Activated CD8-positive, alpha-beta T cell treated with anti-CD3 and anti-CD28 coated beads, Interleukin-2, amount 10 ng/mL, durations not matched to agents 7 days and 5 days (primary cell): Measurements from ENCODE around the gene RYK. TPM values are rescaled to one million over a fixed set of nuclear protein-coding genes. Genes with fewer than 3 reads are reported as not detected.
"Not testable (repeated sequence)": the region's sequence is repeated elsewhere in the genome, so short reads cannot be mapped to it uniquely, and the experiment has no call there.

Source experiments
- ATAC-seq: fragments of 150-1000 bp; cut with Tn5 transposase; one replicate; pipeline ENCODE4 v1.10.0; 2021; ENCODE audit warnings: moderate library complexity
- CTCF ChIA-PET: fragments of 350-600 bp; sonication (Branson Sonifier 250); formaldehyde crosslinking; loops from one replicate; lab custom pipeline; 2021; ENCODE audit warnings: antibody characterized with exemption; lab: Charles Lee
- POLR2A ChIA-PET: fragments of 350-600 bp; sonication (Branson Sonifier 250); formaldehyde crosslinking; loops from one replicate; lab custom pipeline; 2021; ENCODE audit warnings: antibody characterized with exemption; lab: Charles Lee
- DNase-seq: peaks from one replicate; pipeline ENCODE4 v3.0.0-alpha.2; 2020
- H3K27ac Mint-ChIP-seq: one replicate; pipeline ENCODE4 v1.8.0; 2021; ENCODE audit warnings: mild to moderate bottlenecking, mixed read lengths
- H3K27me3 Mint-ChIP-seq: one replicate; pipeline ENCODE4 v1.8.0; 2021; ENCODE audit warnings: low read depth, mixed read lengths
- H3K36me3 Mint-ChIP-seq: one replicate; pipeline ENCODE4 v1.8.0; 2021; ENCODE audit warnings: low read depth, mixed read lengths
- H3K4me1 Mint-ChIP-seq: one replicate; pipeline ENCODE4 v1.8.0; 2021; ENCODE audit warnings: low read depth, mixed read lengths
- H3K4me3 Mint-ChIP-seq: one replicate; pipeline ENCODE4 v1.8.0; 2021; ENCODE audit warnings: mild to moderate bottlenecking, mixed read lengths
- H3K9me3 Mint-ChIP-seq: one replicate; pipeline ENCODE4 v1.8.0; 2022; ENCODE audit warnings: mixed read lengths; ENCODE audit not compliant: insufficient read depth
- total RNA-seq, 2 experiments: library from RNA; stranded (reverse); gene quantifications; one replicate each; pipeline ENCODE4 v1.2.3, GENCODE V29; 2021

Gene RYK
- total RNA-seq, 2 experiments from 2014 or later: 6.9 to 9.4 TPM

- Mint-ChIP-seq H3K27ac (no peak overlapping the region), H3K4me3 (no peak overlapping the region), H3K4me1 (no peaks in the 10 kb centered on the region), H3K36me3 (no peaks in the 10 kb centered on the region), H3K27me3 (peaks cover 56% of the 10 kb centered on the region), H3K9me3 (no peaks in the 10 kb centered on the region)
- no peak for DNase-seq
- no peak for ATAC-seq
- POLR2A ChIA-PET: no interaction called here
- CTCF ChIA-PET: interaction anchor here (1.2 kb wide), 1 partner anchor 24 kb away, joined by 3 read pairs; no protein-coding TSS in a partner anchor
These were observed 31.4 kb upstream of the RYK start for GRCh38 chr3:134281912-134282658.

- no peak overlapping the region for H3K4me3 Mint-ChIP-seq
- ATAC-seq (no peak), DNase-seq (no peak)
- no peaks in the 10 kb centered on the region for H3K36me3 Mint-ChIP-seq
- no peaks in the 10 kb centered on the region for H3K4me1 Mint-ChIP-seq
- POLR2A ChIA-PET: no interaction called here
- CTCF ChIA-PET: interaction anchor here (0.7 to 1.3 kb wide), 2 partner anchors 20 to 67 kb away, joined by 3 to 4 read pairs; no protein-coding TSS in a partner anchor
- peaks cover 61% of the 10 kb centered on the region for H3K27me3 Mint-ChIP-seq
- no peaks in the 10 kb centered on the region for H3K9me3 Mint-ChIP-seq
- H3K27ac Mint-ChIP-seq: no peak overlapping the region
These were observed 28.8 kb upstream of the RYK start for GRCh38 chr3:134279466-134279865.

- H3K4me1 Mint-ChIP-seq: no peaks in the 10 kb centered on the region
- no peak overlapping the region for H3K27ac Mint-ChIP-seq
- ATAC-seq (no peak), DNase-seq (no peak)
- H3K27me3 Mint-ChIP-seq: peaks cover 77% of the 10 kb centered on the region
- ChIA-PET CTCF (no interaction called here), POLR2A (no interaction called here)
- H3K9me3 Mint-ChIP-seq: no peaks in the 10 kb centered on the region
- H3K36me3 Mint-ChIP-seq: no peaks in the 10 kb centered on the region
- no peak overlapping the region for H3K4me3 Mint-ChIP-seq
These were observed 26.5 kb upstream of the RYK start for GRCh38 chr3:134277066-134277660.

GRCh38 chr3:134276086-134276485, 25.4 kb upstream of the RYK start:
- H3K27ac Mint-ChIP-seq: no peak overlapping the region
- ATAC-seq (no peak), DNase-seq (no peak)
- no peaks in the 10 kb centered on the region for H3K36me3 Mint-ChIP-seq
- ChIA-PET POLR2A (interaction anchor here (0.8 kb wide), 1 partner anchor 75 kb away, joined by 3 read pairs; no protein-coding TSS in a partner anchor), CTCF (no interaction called here)
- H3K27me3 Mint-ChIP-seq: peaks cover 77% of the 10 kb centered on the region
- no peaks in the 10 kb centered on the region for H3K4me1 Mint-ChIP-seq
- no peaks in the 10 kb centered on the region for H3K9me3 Mint-ChIP-seq
- H3K4me3 Mint-ChIP-seq: no peak overlapping the region

- H3K27ac Mint-ChIP-seq, CTCF ChIA-PET, H3K9me3 Mint-ChIP-seq, ATAC-seq, H3K4me3 Mint-ChIP-seq, H3K36me3 Mint-ChIP-seq, H3K4me1 Mint-ChIP-seq, DNase-seq: not testable (repeated sequence)
- H3K27me3 Mint-ChIP-seq: peaks cover 72% of the 10 kb centered on the region
- POLR2A ChIA-PET: interaction anchor here (0.8 kb wide), 1 partner anchor 76 kb away, joined by 3 read pairs; no protein-coding TSS in a partner anchor
These were observed 24.5 kb upstream of the RYK start for GRCh38 chr3:134275110-134275509.

- POLR2A ChIA-PET: no interaction called here
These were observed 23.9 kb upstream of the RYK start for GRCh38 chr3:134274571-134274970.

GRCh38 chr3:134267996-134268395, 17.3 kb upstream of the RYK start:
- no peak for DNase-seq
- no peak overlapping the region for H3K27ac Mint-ChIP-seq
- ChIA-PET CTCF (no interaction called here), POLR2A (no interaction called here)
- H3K9me3 Mint-ChIP-seq: no peaks in the 10 kb centered on the region
- no peak overlapping the region for H3K4me3 Mint-ChIP-seq
- no peak for ATAC-seq
- no peaks in the 10 kb centered on the region for H3K4me1 Mint-ChIP-seq
- peaks cover 42% of the 10 kb centered on the region for H3K27me3 Mint-ChIP-seq
- H3K36me3 Mint-ChIP-seq: no peaks in the 10 kb centered on the region

More at GRCh38 chr3:134274571-134274970, 23.9 kb upstream of the RYK start:
- peaks cover 68% of the 10 kb centered on the region for H3K27me3 Mint-ChIP-seq
- no peaks in the 10 kb centered on the region for H3K4me1 Mint-ChIP-seq
- no peaks in the 10 kb centered on the region for H3K36me3 Mint-ChIP-seq
- H3K27ac Mint-ChIP-seq: no peak overlapping the region
- CTCF ChIA-PET: no interaction called here
- no peak overlapping the region for H3K4me3 Mint-ChIP-seq
- DNase-seq (no peak), ATAC-seq (no peak)
- H3K9me3 Mint-ChIP-seq: no peaks in the 10 kb centered on the region

GRCh38 chr3:134260987-134261386, 10.3 kb upstream of the RYK start:
- H3K4me1 Mint-ChIP-seq: no peaks in the 10 kb centered on the region
- no peaks in the 10 kb centered on the region for H3K36me3 Mint-ChIP-seq
- H3K27me3 Mint-ChIP-seq: peaks cover 48% of the 10 kb centered on the region
- ChIA-PET CTCF (no interaction called here), POLR2A (no interaction called here)
- no peak overlapping the region for H3K27ac Mint-ChIP-seq
- H3K9me3 Mint-ChIP-seq: no peaks in the 10 kb centered on the region
- ATAC-seq: no peak
- no peak overlapping the region for H3K4me3 Mint-ChIP-seq
- no peak for DNase-seq

- peaks cover 51% of the 10 kb centered on the region for H3K27me3 Mint-ChIP-seq
These were observed 8.2 kb upstream of the RYK start for GRCh38 chr3:134258761-134259347.

GRCh38 chr3:134255404-134255803, 4.7 kb upstream of the RYK start:
- ATAC-seq: no peak
- POLR2A ChIA-PET: no interaction called here

More at GRCh38 chr3:134258761-134259347, 8.2 kb upstream of the RYK start:
- Mint-ChIP-seq H3K36me3 (no peaks in the 10 kb centered on the region), H3K27ac (no peak overlapping the region), H3K4me3 (no peak overlapping the region), H3K9me3 (no peaks in the 10 kb centered on the region), H3K4me1 (peaks cover 6% of the 10 kb centered on the region)
- ATAC-seq (no peak), DNase-seq (no peak)
- ChIA-PET CTCF (interaction anchor here (0.6 to 2.9 kb wide), 2 partner anchors 47 to 238 kb away, joined by 3 to 7 read pairs; no protein-coding TSS in a partner anchor), POLR2A (no interaction called here)

GRCh38 chr3:134253475-134254226, 3.0 kb upstream of the RYK start:
- H3K9me3 Mint-ChIP-seq: no peaks in the 10 kb centered on the region
- peaks cover 30% of the 10 kb centered on the region for H3K4me1 Mint-ChIP-seq
- no peaks in the 10 kb centered on the region for H3K36me3 Mint-ChIP-seq
- peaks cover 27% of the 10 kb centered on the region for H3K27me3 Mint-ChIP-seq
- H3K27ac Mint-ChIP-seq: no peak overlapping the region
- POLR2A ChIA-PET: no interaction called here
- CTCF ChIA-PET: interaction anchor here (1.4 kb wide), 1 partner anchor 42 kb away, joined by 4 read pairs; no protein-coding TSS in a partner anchor
- ATAC-seq: no peak
- DNase-seq: no peak
- no peak overlapping the region for H3K4me3 Mint-ChIP-seq

More at GRCh38 chr3:134255404-134255803, 4.7 kb upstream of the RYK start:
- no peaks in the 10 kb centered on the region for H3K36me3 Mint-ChIP-seq
- DNase-seq: no peak
- CTCF ChIA-PET: no interaction called here
- H3K9me3 Mint-ChIP-seq: no peaks in the 10 kb centered on the region
- peaks cover 38% of the 10 kb centered on the region for H3K27me3 Mint-ChIP-seq
- H3K4me1 Mint-ChIP-seq: peaks cover 19% of the 10 kb centered on the region
- no peak overlapping the region for H3K4me3 Mint-ChIP-seq
- no peak overlapping the region for H3K27ac Mint-ChIP-seq
